Measurements from ENCODE around the gene SORCS2.
A peak's percentile ranks its signal among the peaks of the same experiment; 100 is the strongest.

The SORCS2 gene

DNA sequence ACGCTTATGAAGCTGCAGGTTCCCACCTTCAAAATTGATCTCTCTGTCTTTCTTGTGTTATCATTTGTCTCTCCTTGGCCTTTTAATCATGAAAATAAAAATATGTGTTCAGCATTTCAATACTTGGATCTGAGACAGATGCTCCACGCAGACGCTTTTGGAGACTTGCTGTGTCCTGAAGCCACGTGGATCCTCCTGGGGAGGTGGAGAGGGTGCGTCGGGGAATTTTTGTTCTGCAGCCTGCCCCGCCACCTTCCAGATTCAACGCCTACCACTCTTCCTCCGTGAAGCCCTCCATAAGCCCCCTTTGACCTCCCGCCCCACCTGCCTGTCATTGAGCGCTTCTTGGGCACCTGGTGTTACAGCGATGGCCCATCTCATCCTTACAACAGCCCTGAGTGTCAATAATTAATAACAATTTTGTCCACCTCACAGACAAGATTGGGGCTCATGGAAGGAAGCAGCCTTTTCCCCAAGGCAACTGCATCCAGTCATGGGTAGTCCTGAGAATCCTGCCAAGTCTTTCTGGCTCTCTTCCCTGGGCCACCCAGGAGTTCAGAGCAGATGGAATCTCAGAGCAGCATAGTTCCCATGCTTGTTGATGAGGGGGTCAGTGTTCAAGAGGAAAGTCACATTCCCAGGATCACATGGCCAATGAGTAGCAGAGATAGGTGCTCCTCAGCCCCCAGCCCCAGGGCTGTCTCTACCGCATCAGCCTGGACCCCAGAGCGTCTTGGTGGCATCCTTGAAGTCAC, 415.0 kb downstream of the SORCS2 start:
- FAIRE-seq, result no peak

DNA sequence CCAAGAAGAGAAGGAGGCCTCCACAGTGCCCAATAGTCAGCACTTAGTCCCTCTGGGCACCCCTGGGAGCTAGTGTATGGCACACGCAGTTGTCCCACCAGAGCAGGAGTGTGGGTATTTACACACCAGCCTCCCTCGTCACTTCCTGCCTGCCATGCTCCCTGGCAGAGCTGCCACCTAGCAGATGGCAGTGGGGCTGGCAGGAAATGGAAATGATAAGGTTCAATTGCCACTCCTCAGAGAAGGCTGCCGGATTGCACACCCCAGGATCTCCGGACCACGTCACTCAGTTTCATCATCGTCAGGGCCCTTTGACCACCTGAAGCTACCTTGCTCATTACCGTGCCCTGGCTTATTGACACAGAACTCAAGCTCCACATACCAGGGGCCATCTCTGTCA, 415.7 kb downstream of the SORCS2 start:
- FAIRE-seq, result no peak

DNA sequence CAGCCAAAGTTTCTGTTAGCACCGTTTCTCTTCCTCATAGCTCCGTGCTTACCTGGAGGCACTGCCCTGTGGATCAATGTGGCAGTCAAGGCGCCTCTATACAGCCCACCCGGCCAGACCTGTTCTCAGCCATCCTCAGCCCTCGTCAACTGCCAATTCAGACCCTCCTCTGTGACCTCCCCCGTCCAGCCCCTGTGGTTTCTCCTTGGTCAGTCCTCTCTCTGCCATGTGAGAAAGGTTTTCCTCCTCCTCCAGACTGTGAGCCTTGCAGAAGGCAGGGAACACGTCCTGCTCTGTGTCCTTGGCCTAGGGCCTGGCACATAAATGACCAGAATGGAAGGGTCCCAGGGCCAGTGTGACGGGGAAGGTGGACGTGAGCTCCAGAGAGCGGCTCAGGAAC, 417.0 kb downstream of the SORCS2 start:
- FAIRE-seq, result no peak

DNA sequence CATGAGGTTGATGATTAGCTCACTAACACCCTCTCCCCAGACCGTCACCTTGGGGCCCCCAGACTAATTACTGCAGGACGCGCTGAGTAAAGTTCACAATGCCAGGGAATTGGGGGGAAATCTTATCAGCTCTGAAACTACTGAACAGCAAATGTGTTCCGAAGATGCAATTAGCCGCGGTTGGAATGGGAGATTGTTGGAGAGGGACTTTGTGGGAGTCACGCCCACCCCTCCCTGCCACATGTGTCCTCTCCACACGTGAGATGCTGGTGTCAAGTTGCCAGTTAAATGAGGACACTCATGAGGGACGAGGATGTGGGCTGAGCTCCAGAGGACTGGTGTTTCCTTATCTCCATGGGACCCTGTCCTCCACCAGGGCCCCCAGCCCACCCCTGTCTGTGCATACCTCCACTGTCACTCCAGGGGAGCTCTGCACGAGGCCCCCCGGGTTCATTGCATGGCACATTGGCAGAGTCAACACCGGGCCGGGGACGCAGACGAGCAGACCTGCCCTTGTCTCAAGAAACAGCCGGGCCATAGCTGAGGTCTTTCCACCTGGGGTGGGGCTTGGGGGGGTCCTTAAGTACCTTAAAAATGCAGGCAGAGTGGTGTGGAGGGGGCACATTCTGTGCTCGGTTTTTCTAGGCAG, 417.8 kb downstream of the SORCS2 start:
- FAIRE-seq, result no peak

DNA sequence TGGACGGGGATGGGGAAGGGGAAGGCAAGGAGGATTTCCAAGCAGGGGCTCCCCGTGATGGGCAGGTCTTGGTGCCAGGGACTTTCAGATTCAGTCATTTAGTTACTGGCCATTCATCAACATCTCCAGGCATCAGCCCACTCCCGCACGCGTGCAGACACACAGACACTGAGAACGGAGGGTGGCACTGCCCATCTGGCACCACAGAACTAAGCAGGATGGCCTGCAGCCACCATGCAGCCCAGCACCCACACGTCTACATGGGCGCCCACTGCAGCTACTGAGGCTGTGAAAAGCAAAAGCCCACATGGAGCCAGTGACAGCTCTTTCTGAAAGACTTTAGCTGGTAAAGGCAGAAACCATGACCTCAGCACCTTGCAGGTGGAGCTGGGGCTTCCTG, 418.5 kb downstream of the SORCS2 start:
- no peak for FAIRE-seq

DNA sequence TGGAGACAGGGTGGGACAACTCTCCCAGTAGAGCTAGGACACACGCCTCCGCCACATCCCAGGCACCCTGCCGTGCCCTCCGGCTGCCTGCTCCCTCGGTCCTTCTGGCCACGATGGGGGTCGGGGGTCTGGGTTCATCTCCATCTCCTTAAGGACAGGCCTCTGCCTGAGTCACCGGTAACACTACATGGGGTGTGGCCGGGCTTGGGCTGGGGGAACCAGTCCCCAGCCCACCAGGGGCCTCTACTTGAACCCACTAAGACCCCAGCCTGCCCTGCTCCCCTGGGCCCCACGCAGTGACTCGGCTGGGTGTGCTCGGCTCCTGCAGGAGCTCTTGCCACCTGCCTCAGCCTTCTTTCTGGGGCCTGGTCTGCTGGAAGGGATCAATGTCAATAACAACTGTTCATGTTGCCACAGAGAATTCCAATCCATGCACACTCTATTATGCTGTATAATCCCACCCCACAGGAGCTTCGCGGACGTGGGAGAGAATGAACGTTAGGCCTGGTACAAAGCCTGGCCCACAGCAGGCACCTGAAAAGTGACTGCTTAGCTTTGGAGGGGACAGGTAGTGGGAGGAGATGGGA, 420.1 kb downstream of the SORCS2 start:
- no peak for FAIRE-seq

DNA sequence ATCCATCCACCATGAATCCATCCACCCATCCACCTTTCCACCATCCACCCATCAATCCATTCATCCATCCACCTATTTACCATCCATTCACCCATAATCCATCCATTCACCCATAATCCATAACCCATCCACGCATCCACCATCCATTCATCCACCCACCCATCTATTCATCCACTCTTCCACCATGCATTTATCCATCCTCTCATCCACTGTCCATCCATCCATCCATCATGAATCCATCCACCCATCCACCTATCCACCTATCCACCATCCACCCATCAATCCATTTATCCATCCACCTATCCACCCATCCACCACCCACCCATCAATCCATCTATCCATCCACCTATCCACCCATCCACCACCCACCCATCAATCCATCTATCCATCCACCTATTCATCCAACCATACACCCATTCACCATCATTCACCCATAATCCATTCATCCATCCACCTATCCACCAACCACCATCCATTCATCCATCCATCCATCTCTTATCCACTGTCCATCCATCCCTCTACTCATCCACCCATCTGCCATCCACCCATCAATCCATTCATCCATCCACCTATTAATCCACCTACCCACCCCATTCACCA, 422.1 kb downstream of the SORCS2 start:
- no peak for FAIRE-seq

DNA sequence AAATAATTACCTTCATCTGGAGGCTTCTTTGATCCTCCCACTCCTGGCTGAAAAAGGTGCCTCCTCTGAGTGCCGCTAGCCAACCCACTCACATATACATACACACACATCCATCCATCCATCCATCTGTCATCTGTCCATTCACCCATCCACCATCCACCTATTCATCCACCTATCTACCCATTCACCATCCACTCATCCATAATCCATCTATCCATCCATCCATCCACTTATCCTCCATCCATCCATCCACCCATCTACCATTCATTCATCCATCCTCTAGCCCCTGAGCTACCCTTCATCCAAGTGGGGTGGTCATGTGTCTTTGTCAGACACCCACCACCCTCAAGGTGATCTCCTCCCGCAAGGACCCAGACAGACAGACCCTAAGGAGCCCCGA, 423.9 kb downstream of the SORCS2 start:
- FAIRE-seq, result no peak

DNA sequence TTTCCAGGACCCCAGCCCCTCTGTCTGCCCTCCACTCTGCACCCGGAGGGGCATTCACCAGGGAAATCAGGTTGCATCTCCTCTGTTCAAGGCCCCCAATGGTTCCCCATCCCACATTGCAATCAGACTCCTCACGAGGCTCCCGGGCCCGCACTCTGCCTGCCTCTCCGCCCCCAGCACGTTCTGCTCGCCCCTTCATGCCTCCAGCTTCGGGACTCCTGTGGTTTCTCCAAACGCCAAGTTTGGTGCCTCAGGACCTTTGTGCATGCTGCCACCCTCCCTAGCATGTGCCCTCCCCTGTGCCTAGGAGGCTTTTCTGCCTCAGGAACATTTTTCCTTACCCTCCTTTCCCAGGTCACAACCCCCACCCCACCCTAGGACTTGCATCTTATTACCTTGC, 426.0 kb downstream of the SORCS2 start:
- no peak for FAIRE-seq

DNA sequence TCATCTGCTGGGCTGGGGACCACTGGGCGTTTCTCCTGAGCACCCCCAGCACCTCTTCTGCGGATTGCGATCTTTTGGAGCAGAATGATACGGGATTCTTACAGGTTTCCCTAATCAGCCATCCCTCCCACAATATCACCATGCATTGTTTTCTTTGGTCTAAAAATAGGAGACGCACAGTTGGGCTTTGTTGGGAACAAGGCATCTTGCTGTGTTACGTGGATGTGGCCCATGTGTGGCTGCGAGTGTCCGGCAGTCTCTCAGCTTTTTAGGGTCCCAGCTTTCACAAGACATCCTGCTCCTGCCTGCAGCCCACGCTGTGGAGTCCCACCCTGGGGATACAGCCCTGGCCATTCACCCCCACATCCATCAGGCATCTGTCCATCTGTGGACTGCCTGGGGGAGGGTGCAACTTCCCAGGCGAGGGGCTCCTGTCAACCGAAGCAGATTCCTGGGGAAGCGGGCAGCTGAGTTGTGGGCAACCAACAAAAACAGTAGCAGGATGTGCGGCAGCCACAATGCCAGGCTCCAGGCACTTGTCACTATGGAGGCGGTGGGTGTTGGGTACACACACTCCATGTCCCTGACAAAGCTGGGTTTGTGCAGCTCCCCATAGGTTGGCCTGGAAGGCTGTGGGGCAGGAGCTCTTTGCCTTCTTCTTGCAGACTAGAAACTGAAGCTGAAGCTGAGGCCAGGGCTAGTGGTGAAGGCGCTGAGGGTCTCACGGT, 427.9 kb downstream of the SORCS2 start:
- FAIRE-seq, result no peak

DNA sequence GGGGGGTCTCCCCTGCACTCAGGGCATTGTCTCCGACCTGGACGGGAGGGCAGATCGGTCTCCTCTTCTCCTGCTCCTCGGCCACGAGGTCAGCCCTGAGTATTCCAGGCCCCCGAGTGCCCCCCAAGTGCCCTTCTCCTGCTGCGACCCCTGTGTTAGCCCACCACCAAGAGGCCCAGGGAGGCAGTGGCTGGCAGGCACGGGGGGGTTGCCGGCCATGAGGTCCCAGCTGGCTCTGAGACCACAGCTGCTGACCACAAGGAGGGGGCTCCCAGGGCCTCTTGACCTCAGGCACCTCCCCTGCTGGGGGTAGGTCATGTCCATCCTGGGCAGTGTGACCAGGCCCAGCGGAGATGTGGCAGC, 428.5 kb downstream of the SORCS2 start:
- FAIRE-seq, result no peak

DNA sequence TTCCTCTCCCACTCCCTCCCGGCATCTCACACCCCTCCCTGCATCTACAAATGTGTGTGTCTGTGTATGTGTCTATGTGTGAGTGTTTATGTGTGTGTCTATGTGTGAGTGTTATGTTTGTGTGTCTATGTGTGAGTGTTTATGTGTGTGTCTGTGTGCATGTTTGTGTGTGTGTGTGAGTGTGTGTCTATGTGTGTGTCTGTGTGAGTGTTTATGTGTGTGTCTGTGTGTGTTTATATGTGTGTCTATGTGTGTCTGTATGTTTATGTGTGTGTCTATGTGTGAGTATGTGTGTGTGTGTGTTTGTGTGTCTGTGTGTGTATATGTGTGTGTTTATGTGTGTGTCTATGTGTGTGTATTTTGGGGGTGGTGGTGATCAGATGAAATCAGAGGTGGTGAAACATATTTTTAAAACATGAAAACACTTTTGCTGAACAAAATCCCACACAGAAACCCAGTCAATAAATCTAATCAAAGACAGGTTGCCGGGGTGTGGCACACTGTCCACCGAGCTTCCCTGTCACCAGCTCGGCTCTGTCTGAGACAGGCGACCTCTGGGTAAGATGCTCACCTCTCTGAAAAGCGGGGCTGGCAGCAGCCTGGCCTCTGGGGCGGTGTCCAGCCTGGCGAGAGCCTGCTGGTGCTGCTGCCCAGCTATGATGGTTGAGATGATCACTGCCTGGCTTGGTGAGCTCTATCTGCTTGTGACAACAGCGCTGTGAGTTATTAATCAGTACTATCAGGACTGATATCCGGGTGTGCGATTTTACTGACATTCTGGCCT, 429.1 kb downstream of the SORCS2 start:
- FAIRE-seq, result no peak

DNA sequence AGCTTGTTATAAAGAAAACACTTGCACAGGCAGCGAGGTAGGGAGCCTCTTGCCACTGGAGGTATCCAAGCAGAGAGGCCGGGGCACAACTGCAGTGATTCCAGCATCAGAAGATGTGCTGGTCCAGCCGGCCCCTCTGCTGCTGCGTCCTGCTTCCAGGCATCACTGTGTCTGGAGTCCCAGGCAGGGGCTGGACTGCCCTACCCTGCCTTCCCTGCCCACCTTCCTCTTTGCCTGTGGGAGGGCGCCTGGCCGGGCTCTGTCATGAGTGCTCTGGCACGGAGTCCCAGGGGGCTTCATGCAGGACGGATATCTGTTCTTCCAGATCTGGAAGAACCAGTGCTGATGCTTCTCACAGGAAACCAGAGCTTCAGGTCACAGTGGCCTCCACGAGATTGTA, 430.0 kb downstream of the SORCS2 start:
- FAIRE-seq, result no peak

DNA sequence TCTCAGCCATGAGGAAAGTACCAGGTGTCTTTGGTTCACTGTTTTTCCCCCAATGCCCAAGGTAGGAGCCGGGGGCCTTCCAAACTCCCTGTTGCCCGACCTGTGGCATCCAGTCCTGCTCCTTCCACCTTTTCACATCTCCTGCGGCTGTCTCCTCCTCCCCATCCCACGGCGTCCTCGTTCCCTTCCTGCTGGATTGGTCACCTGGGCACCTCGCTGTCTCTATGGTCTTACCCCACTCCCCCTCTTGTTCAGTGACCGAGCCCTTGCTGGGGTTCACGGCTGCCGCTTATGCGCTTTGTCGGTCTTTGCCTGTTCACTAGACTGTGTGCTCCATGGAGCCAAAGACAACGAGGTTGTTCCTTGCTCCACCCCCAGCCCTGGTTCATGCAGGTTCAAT, 431.1 kb downstream of the SORCS2 start:
- FAIRE-seq, result no peak

DNA sequence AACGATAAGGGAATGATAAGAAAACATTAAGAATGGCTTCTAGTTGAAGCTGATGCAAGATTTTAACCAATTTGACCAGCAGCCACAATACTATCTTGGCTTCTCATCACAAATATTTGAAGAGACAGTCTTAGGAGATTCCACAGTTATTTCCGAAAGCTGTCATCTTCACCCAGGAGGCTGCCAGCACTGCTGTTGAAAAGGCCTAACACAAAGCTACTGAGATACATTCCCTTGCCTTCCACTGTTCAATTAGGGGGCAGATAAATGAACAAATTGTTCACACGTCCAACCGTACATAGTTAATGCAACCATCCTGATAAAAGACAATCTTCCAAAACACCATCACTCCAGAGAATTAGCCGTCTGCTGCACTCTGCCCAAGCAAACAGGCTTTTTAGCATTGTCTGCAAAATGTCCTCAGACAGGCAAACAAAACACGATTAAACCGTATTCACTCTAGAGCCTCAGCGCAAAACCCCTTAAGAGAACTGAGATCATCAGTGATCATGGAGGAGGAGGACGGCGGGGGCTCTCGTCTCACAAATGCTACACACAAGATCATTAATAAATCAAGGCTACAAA, 432.1 kb downstream of the SORCS2 start:
- peak; percentile 89 for FAIRE-seq

DNA sequence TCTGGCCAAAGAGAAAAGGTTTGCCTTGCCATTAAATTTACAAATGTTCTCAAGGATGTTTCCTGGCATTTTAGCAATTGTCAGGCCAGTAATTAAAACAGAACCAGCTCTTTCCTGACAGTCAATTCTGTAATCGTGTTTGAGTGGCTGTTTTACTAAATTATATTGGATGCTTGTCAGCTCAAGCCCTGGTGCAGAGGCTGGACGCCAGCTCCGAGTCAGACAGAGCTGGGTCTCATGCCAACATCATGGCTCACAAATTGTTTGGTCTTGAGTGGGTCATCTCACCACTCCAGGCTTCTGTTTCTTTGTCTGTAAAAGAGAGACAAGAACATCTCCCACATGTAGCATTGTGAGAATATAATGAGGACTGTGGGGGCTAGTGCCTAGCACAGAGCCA, 432.7 kb downstream of the SORCS2 start:
- FAIRE-seq, result no peak

DNA sequence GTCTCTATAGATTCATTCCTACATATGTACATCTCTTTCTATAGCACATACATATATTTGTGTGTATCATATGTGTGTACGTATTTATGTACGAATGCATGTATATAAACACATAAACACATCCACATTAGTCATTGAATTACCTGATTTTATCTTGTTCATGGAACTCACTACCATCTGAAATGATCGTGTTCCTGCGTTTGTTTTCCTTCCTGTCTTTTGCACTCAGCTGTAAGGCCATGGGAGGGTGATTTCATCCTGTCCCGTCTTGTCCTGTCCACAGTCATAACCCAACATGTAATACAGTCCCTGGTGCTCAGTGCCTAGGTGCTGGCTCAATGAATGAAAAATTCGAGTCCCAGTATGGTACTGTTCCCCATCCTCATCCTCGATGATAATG, 434.2 kb downstream of the SORCS2 start:
- no peak for FAIRE-seq

DNA sequence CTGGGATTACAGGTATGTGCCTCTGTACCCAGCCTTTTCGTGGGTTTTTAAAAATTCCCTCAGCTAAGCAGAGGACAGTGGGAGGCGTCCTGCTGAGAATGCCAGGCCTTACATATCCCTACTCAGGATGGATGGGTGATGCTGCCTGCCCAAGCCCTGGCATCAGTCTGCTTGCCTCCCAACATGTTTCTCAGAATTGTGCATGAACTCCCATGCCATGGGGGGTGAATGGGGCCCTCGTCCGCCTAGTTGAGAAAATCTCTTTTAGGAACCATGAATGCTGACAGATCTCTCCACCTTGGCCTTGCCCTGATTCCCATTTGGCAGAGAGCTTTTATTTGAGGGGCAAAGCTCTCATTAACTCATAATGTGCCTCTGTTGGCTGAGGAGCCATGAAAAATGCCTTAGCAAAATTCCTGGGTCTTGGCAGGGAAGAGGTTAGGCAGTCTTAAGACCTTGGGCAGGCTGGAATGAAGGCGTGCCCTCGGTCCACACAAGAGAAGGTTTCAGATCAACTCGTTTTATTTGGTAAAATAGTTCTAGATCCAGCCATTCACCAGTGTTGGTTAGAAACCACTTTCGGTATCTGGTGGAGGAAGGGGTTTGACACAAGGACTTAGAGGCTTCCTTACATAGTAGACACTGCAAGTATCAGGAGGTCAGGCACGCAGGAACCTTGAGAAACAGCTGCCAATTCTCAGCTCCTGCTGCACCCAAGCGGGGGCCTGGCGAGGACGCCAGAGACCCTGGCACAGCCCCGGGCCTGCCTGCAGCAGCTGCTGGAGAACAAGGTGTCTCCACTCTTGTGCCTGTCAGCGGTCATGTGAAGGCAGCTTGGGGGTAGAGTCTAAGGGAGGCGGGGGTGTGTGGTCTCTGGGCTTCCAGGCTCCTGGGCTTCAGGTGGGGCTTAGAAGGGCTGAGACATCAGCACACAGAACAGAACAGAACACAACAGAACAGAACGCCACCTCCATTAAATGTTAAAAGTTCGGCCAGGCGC, 435.2 kb downstream of the SORCS2 start:
- no peak for FAIRE-seq

DNA sequence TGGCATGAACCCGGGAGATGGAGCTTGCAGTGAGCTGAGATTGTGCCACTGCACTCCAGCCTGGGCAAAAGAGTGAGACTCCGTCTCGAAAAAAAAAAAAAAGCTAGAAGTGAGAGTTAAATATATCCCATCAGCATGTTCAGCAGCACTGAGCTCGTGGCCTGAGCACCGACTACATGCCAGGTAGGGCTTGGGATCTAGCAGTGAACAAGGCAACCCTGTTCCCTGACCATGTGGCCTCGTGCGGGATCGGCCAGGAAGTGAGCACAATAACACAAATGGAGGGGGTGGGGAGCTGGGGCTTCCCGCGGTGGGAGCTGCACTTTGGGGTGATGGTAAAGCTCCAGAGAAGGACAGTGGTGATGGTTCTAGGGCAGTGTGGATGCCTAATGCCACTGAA, 436.1 kb downstream of the SORCS2 start:
- no peak for FAIRE-seq

DNA sequence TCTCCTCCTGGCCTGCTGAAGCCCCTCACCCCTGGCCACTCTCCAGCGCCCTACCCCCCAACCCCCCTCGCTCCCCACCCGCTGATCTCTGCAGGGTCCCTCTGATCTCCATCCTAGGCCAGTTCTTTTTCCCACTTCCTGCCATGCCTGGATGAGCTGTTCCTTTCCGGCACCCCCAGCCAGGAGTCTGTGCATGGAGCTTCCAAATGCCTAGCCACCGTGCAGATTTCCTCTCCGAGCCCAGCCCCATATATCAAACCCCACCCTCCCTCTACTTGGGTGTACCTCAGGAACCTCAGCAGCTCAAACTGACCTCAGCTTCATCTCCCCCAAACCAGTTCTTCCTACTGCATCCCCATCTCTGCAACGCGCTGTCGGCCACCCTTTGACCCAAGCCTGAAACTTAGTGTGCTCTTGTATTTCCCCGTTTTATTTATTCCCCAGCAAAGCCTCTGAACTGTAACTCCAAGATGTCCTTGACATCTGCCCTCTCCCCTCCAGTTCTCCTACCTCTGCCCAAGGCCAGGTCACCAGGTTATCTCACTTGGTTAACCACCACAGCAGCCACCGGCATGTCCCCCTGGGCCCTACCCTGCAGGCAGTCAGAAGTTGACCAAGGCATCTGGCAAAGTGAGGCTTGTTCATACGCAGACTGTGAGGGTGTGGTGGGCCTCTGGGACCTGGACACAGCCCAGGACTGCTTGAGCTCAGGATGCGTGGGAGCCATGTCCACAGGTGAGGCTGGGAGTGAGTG, 437.3 kb downstream of the SORCS2 start:
- FAIRE-seq, result no peak

Data from islet of Langerhans (tissue), 1 donor.